Stomach (tissue), 4 donors: ENCODE results near the gene KCNC3.

Experiments
- CTCF ChIP-seq, 7 experiments: fragments of 450-650 bp in 4 of 7; fragments of 200-600 bp in 3 of 7; sonication (generic) in 3 of 7; IDR thresholded peaks; one replicate each; pipeline ENCODE4 v1.5.1; 2016 to 2019; ENCODE audit warnings: antibody characterized with exemption in 7 of 7, control low read depth in 2 of 7, mild to moderate bottlenecking in 1 of 7
- EP300 ChIP-seq: sonication (generic); formaldehyde crosslinking; IDR thresholded peaks from one replicate; pipeline ENCODE4 v1.6.1; 2017; ENCODE audit warnings: antibody characterized with exemption
- POLR2A ChIP-seq, 4 donors: fragments of 450-650 bp; IDR thresholded peaks; one replicate each; pipeline ENCODE4 v1.6.1; 2016; ENCODE audit warnings: antibody characterized with exemption in 4 of 4, control low read depth in 2 of 4, mild to moderate bottlenecking in 1 of 4, moderate library complexity in 1 of 4
- POLR2AphosphoS5 ChIP-seq, 3 donors: sonication (generic); formaldehyde crosslinking; IDR thresholded peaks; one replicate each; pipeline ENCODE4 v1.6.1; 2016; ENCODE audit warnings: antibody characterized with exemption in 3 of 3

- no peak for TF ChIP-seq POLR2A (IDR thresholded peaks at IDR 0.05)
- TF ChIP-seq CTCF (IDR thresholded peaks at IDR 0.05), result no peak
- TF ChIP-seq POLR2AphosphoS5 (IDR thresholded peaks at IDR 0.05), result no peak
- TF ChIP-seq EP300, result no peak
These were observed 1.5 kb downstream of the KCNC3 start for GRCh38 chr19:50327461-50328223.
